Activated CD4-positive, alpha-beta T cell treated with anti-CD3 and anti-CD28 coated beads for 36 hours (primary cell): Measurements from ENCODE around the gene CBFA2T3. TPM values are rescaled to one million over a fixed set of nuclear protein-coding genes. Genes with fewer than 3 reads are reported as not detected.

Experiments used
- ATAC-seq: fragments of 200-7000 bp; cut with Tn5 transposase; one replicate; pipeline ENCODE4 v1.10.0; 2021; ENCODE audit warnings: mild to moderate bottlenecking, moderate library complexity
- CTCF ChIA-PET: fragments of 350-600 bp; sonication (Branson Sonifier 250); formaldehyde crosslinking; loops from one replicate; lab custom pipeline; 2021; ENCODE audit warnings: antibody characterized with exemption; lab: Charles Lee
- POLR2A ChIA-PET: fragments of 350-600 bp; sonication (Branson Sonifier 250); formaldehyde crosslinking; loops from one replicate; lab custom pipeline; 2021; ENCODE audit warnings: antibody characterized with exemption, inconsistent platforms; lab: Charles Lee
- DNase-seq: peaks from one replicate; pipeline ENCODE4 v3.0.0-alpha.2; 2020
- H3K27ac Mint-ChIP-seq: one replicate; pipeline ENCODE4 v1.8.0; 2021; ENCODE audit warnings: mixed read lengths
- H3K27me3 Mint-ChIP-seq: one replicate; pipeline ENCODE4 v1.8.0; 2021; ENCODE audit warnings: mixed read lengths
- H3K36me3 Mint-ChIP-seq: one replicate; pipeline ENCODE4 v1.8.0; 2021; ENCODE audit warnings: low read depth, mixed read lengths
- H3K4me1 Mint-ChIP-seq: one replicate; pipeline ENCODE4 v1.8.0; 2021; ENCODE audit warnings: mixed read lengths
- H3K4me3 Mint-ChIP-seq: one replicate; pipeline ENCODE4 v1.8.0; 2021; ENCODE audit warnings: mild to moderate bottlenecking, moderate library complexity, mixed read lengths
- H3K9me3 Mint-ChIP-seq: one replicate; pipeline ENCODE4 v1.8.0; 2021; ENCODE audit warnings: low read depth, mixed read lengths
- intact Hi-C, 2 experiments: fragments of 100-400 bp; cut with DNase I in 1 of 2; cut with micrococcal nuclease in 1 of 2; formaldehyde crosslinking; loops; one replicate each; pipeline versions ENCODE4 v1.14.2 to v1.15.1; 2022 to 2024; cut with DNase I, micrococcal nuclease
- total RNA-seq, 2 experiments: library from RNA; stranded (reverse); gene quantifications; one replicate each; pipeline ENCODE4 v1.2.3, GENCODE V29; 2021

CBFA2T3 gene
- under 1 TPM; 0.30 to 0.34 TPM for total RNA-seq

- no peaks in the 10 kb centered on the region for H3K36me3 Mint-ChIP-seq
These were observed at the start of gene CBFA2T3 for GRCh38 chr16:88977018-88977811. TSS of gene CBFA2T3 (minus strand) at chr16:88977207. CDS start at chr16:88976807, 400 bp downstream.

DNA sequence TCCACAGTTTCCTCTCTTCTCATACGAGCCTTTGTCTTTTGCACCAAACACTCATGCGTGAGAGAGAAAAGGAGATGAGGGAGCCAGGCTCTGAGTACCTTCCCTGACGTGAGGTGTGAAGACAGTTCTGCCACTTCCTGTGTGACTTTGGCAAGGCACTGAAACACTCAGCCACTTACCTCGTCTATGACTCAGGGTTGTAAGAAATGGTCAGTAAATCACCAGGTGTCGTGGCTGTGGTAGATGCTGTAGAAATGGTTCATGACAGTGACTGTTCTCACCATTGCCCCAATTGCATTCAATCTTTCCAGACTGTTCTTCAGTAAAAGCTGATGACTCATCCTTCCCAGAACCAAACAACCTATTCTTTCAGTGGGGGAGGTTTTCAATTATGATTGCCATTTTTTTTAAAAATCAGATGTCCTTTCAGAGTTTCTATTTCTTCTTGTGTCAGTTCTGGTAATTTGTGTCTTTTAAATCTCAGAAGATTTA lies 49.2 kb upstream of the CBFA2T3 start:
- Mint-ChIP-seq H3K4me3 (no peak overlapping the region), H3K9me3 (peaks cover 20% of the 10 kb centered on the region), H3K27ac (peak overlapping the region; percentile 90), H3K36me3 (peaks cover 11% of the 10 kb centered on the region), H3K27me3 (peaks cover 3% of the 10 kb centered on the region), H3K4me1 (peaks cover 24% of the 10 kb centered on the region)
- ChIA-PET CTCF (interaction anchor here (1.2 kb wide), 1 partner anchor 11 kb away, joined by 5 read pairs; no protein-coding TSS in a partner anchor), POLR2A (interaction anchor here (0.6 kb wide), 1 partner anchor 145 kb away, joined by 3 read pairs; no protein-coding TSS in a partner anchor)
- intact Hi-C loops, result loop anchor here (1.0 to 2.0 kb wide), 5 partner anchors 26 to 570 kb away; partner anchors contain the start of gene ACSF3 (in 1 of the 2)
- DNase-seq (peak; percentile 82), ATAC-seq (peak; percentile 99)

More at GRCh38 chr16:88977018-88977811, at the start of gene CBFA2T3:
- Mint-ChIP-seq H3K27ac (no peak within 1 kb of the TSS), H3K27me3 (peaks cover 18% of the 10 kb centered on the region), H3K4me1 (peaks cover 2% of the 10 kb centered on the region), H3K4me3 (no peak within 1 kb of the TSS), H3K9me3 (no peaks in the 10 kb centered on the region)
- intact Hi-C loops, result no loop called here
- ChIA-PET POLR2A (no interaction called here), CTCF (no interaction called here)
- DNase-seq, result no peak
- ATAC-seq, result no peak

DNA sequence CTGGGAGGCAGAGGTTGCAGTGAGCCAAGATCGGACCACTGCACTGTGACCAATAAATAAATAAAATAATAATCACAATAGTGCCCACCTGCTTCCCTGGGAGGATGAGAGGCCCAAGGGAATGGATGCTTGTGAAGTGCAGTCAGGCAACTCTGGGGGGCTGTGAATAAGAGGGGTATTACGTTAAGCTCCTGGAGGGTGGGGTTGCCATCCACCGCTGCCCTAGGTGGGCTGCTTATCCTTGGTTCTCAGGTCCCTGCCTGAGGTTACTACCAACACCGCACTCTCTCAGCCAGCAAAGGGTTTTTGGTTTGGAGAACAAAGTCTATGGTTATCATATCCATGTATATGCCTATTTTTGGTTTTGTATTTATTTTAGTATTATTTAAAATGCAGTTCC lies 48.6 kb upstream of the CBFA2T3 start:
- peak overlapping the region; percentile 90 for H3K27ac Mint-ChIP-seq
- DNase-seq (no peak), ATAC-seq (no peak)
- ChIA-PET POLR2A (interaction anchor here (0.6 kb wide), 1 partner anchor 146 kb away, joined by 3 read pairs; no protein-coding TSS in a partner anchor), CTCF (interaction anchor here (1.2 to 1.7 kb wide), 2 partner anchors 12 to 22 kb away, joined by 4 to 5 read pairs; no protein-coding TSS in a partner anchor)
- H3K36me3 Mint-ChIP-seq, result peaks cover 11% of the 10 kb centered on the region
- intact Hi-C loops, result loop anchor here (1.0 to 2.0 kb wide), 5 partner anchors 25 to 569 kb away; partner anchors contain the start of gene ACSF3 (in 1 of the 2)
- no peak overlapping the region for H3K4me3 Mint-ChIP-seq
- H3K4me1 Mint-ChIP-seq, result peaks cover 21% of the 10 kb centered on the region
- peaks cover 18% of the 10 kb centered on the region for H3K9me3 Mint-ChIP-seq
- peaks cover 3% of the 10 kb centered on the region for H3K27me3 Mint-ChIP-seq

DNA sequence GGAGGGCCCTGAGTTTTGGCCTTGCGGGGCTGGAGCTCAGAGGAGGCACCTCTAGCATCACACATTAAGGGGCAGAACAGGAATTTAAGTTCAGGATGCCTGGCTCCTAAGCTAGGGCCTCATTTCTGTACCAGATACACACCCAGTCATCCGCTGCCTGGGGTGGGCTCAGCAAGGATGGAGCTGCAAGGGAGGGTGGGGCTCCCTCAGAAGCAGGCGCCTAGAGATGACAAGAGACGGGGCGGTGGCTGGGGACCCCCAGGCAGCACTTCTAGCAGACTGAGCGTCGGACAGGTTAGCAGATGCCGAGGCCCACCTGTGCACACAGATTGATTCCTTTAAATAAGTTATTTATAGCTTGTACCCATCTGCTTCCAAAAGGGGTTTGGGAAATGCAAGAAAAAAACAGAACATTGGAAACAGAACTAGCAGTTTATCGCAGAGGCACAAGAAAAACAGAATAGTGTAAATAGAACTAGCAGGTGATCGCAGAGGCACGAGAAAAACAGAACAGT lies 47.6 kb upstream of the CBFA2T3 start:
- no peak for DNase-seq
- peaks cover 28% of the 10 kb centered on the region for H3K4me1 Mint-ChIP-seq
- intact Hi-C loops, result no loop called here
- no peak overlapping the region for H3K4me3 Mint-ChIP-seq
- peaks cover 11% of the 10 kb centered on the region for H3K36me3 Mint-ChIP-seq
- ATAC-seq, result no peak
- H3K27me3 Mint-ChIP-seq, result peaks cover 3% of the 10 kb centered on the region
- no peak overlapping the region for H3K27ac Mint-ChIP-seq
- ChIA-PET POLR2A (no interaction called here), CTCF (interaction anchor here (0.6 to 1.7 kb wide), 2 partner anchors 21 to 209 kb away, joined by 3 to 4 read pairs; no protein-coding TSS in a partner anchor)
- H3K9me3 Mint-ChIP-seq, result peaks cover 18% of the 10 kb centered on the region

DNA sequence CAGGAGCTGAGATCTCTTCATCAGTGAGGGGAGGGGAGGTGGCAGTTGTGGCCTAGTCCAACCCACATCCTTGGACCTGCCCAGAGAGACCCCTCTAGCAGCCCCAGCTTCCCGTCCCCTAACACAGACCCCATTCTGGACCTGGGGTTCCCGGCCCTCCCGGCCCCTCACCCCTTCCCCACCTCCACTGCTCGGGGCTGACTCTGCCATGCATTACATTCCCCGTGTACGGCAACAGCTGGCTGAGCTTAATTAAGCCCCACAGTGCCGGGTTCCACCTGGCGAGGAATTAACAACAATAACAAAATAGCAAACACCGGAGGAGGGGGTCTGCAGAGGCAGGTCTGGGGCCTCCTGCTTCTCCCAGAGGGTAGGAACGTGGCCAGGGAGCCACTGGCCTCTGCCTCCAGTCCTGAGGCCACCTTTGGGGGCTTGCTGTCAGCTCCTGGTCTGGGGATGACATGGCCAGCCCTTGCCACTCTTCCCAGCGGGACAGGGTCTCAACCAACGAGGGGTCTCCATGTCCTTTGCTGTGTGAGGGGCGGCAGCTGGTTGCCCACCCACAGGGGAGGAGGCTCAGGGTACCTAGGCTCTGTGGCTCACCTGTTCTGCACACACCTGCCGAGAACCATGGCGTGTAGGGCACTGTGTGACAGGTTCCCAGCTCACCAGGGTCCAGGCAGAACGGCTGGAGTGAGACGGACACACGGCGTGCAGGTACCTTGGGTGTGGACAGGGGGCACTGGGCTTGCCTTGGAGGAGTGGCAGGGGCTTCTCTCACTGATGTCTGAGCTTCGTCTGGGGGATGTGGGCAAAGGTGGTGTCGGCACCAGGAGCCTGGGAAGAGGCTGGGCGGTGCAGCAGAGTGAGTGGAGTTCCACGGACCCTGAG lies 46.9 kb upstream of the CBFA2T3 start:
- Mint-ChIP-seq H3K4me3 (no peak overlapping the region), H3K4me1 (peaks cover 28% of the 10 kb centered on the region), H3K9me3 (peaks cover 18% of the 10 kb centered on the region), H3K27ac (no peak overlapping the region), H3K27me3 (peaks cover 3% of the 10 kb centered on the region), H3K36me3 (peaks cover 11% of the 10 kb centered on the region)
- ATAC-seq (no peak), DNase-seq (no peak)
- intact Hi-C loops, result no loop called here
- CTCF ChIA-PET, result interaction anchor here (0.6 to 1.7 kb wide), 2 partner anchors 20 to 208 kb away, joined by 3 to 4 read pairs; no protein-coding TSS in a partner anchor
- POLR2A ChIA-PET, result no interaction called here

- ChIA-PET CTCF (no interaction called here), POLR2A (no interaction called here)
- no peak for ATAC-seq
- H3K4me3 Mint-ChIP-seq, result no peak overlapping the region
- peaks cover 18% of the 10 kb centered on the region for H3K9me3 Mint-ChIP-seq
- H3K27ac Mint-ChIP-seq, result no peak overlapping the region
- H3K27me3 Mint-ChIP-seq, result peaks cover 3% of the 10 kb centered on the region
- peaks cover 11% of the 10 kb centered on the region for H3K36me3 Mint-ChIP-seq
- peaks cover 28% of the 10 kb centered on the region for H3K4me1 Mint-ChIP-seq
- intact Hi-C loops, result no loop called here
- no peak for DNase-seq
These were observed 46.1 kb upstream of the CBFA2T3 start for GRCh38 chr16:89023151-89023551.

- peaks cover 3% of the 10 kb centered on the region for H3K27me3 Mint-ChIP-seq
- ChIA-PET CTCF (no interaction called here), POLR2A (no interaction called here)
- H3K4me3 Mint-ChIP-seq, result no peak overlapping the region
- DNase-seq, result no peak
- peaks cover 24% of the 10 kb centered on the region for H3K4me1 Mint-ChIP-seq
- intact Hi-C loops, result no loop called here
- no peak overlapping the region for H3K27ac Mint-ChIP-seq
- peaks cover 13% of the 10 kb centered on the region for H3K9me3 Mint-ChIP-seq
- H3K36me3 Mint-ChIP-seq, result peaks cover 6% of the 10 kb centered on the region
- no peak for ATAC-seq
These were observed 45.2 kb upstream of the CBFA2T3 start for GRCh38 chr16:89022051-89022836.

DNA sequence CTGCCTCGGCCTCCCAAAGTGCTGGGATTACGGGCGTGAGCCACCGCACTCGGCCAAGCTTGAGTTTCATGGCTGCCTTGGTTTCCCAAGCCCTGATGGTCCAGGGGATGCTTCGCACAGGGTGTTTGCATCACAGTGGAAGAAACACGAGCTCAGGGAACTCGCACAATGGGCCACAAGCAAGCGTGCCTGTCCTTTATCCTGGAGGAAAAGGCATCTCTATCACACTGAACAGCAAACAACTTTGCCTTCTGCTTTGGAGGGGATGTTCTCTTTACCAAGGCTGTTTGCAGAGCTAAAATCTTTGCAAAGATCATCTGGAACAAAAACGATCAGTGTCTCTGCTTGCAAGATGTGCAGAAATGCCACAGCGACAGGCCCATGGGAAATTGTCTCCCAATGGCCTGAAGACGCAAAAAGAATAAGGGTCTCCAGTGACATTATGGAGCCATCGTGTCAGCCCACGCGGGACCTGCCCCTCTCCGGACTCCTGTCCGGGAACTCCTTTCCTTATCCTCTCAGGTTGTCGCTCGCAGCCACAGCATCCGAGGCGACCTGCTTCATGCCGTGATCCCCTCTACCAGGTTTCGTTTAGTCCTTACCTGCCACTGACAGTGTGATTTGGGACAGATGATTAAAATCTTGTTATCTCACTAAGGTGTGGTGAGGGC lies 44.1 kb upstream of the CBFA2T3 start:
- ChIA-PET POLR2A (no interaction called here), CTCF (no interaction called here)
- peaks cover 2% of the 10 kb centered on the region for H3K36me3 Mint-ChIP-seq
- no peak overlapping the region for H3K4me3 Mint-ChIP-seq
- peaks cover 14% of the 10 kb centered on the region for H3K4me1 Mint-ChIP-seq
- DNase-seq (no peak), ATAC-seq (no peak)
- intact Hi-C loops, result loop anchor here in 1 of 2 experiments (1.0 kb wide), 1 partner anchor 11 kb away; no protein-coding TSS in a partner anchor
- peaks cover 3% of the 10 kb centered on the region for H3K27me3 Mint-ChIP-seq
- peaks cover 10% of the 10 kb centered on the region for H3K9me3 Mint-ChIP-seq
- no peak overlapping the region for H3K27ac Mint-ChIP-seq

DNA sequence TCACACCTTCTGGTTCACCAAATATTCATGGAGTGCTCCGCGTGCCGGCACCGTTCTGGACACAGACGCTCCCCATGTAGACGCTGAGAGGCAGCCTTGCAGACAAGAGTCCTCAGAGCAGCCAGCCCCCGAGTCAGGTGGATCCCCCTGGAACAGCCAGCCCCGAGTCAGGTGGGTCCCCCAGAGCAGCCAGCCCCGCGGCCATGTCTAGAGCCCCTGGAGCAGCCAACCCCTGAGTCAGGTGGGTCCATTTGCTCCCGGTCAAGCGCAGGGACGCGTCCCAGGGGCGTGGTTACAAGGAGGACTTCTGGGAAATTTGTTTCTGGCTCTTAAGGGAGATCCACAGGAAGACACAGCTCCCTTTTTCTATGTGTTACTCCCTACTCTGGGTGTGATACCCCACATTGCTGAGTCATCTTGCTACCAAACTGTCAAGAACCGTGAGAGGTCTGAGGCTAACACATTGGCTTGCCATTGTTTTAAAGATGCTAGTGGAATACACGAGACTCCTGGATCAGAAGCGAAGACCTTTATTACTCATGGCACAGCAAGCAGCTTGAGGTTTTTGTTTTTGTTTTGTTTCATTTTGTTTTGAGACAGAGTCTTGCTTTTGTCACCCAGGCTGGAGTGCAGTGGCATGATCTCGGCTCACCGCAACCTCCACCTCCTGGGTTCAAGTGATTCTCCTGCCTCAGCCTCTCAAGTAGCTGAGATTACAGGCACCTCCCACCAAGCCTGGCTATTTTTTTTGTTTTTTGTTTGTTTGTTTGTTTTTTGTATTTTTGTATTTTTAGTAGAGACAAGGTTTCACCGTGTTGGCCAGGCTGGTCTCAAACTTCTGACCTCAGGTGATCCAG lies 43.3 kb upstream of the CBFA2T3 start:
- H3K27ac Mint-ChIP-seq, result no peak overlapping the region
- CTCF ChIA-PET, result no interaction called here
- POLR2A ChIA-PET, result no interaction called here
- peaks cover 3% of the 10 kb centered on the region for H3K27me3 Mint-ChIP-seq
- DNase-seq (peak; percentile 60), ATAC-seq (peak; percentile 98)
- peaks cover 10% of the 10 kb centered on the region for H3K4me1 Mint-ChIP-seq
- peaks cover 10% of the 10 kb centered on the region for H3K9me3 Mint-ChIP-seq
- intact Hi-C loops, result loop anchor here in 1 of 2 experiments (1.0 kb wide), 1 partner anchor 12 kb away; no protein-coding TSS in a partner anchor
- peaks cover 2% of the 10 kb centered on the region for H3K36me3 Mint-ChIP-seq
- H3K4me3 Mint-ChIP-seq, result no peak overlapping the region
